Liver (tissue), 9 donors: Measurements from ENCODE around the gene AFAP1L2. TPM values are rescaled to one million over a fixed set of nuclear protein-coding genes. Genes with fewer than 3 reads are reported as not detected.

Experiments
- DNase-seq: peaks from one replicate; pipeline ENCODE4 v3.0.0-alpha.2; 2017; ENCODE audit warnings: low spot score
- H3K27ac ChIP-seq, 2 donors: one replicate each; pipeline ENCODE4 v1.7.0; 2013; ENCODE audit warnings: inconsistent platforms in 2 of 2, low read length in 2 of 2, control low read depth in 1 of 2, low read depth in 1 of 2, mild to moderate bottlenecking in 1 of 2
- H3K27me3 ChIP-seq, 4 donors: one replicate each; pipeline versions ENCODE4 v1.6.1 to v1.7.0; 2013; ENCODE audit warnings: low read length in 3 of 4, inconsistent platforms in 1 of 4, mild to moderate bottlenecking in 1 of 4, moderate library complexity in 1 of 4; ENCODE audit not compliant: control insufficient read depth in 4 of 4, insufficient read depth in 4 of 4
- H3K36me3 ChIP-seq, 4 donors: one replicate each; pipeline versions ENCODE4 v1.6.1 to v1.7.0; 2013; ENCODE audit warnings: low read length in 3 of 4, mild to moderate bottlenecking in 3 of 4, low read depth in 1 of 4, moderate library complexity in 1 of 4; ENCODE audit not compliant: control insufficient read depth in 4 of 4, insufficient read depth in 3 of 4
- H3K4me1 ChIP-seq, 4 donors: one replicate each; pipeline versions ENCODE4 v1.6.1 to v1.7.0; 2013; ENCODE audit warnings: low read length in 3 of 4, mild to moderate bottlenecking in 3 of 4, moderate library complexity in 1 of 4; ENCODE audit not compliant: control insufficient read depth in 4 of 4, insufficient read depth in 4 of 4
- H3K4me3 ChIP-seq, 3 donors: one replicate each; pipeline versions ENCODE4 v1.6.1 to v1.7.0; 2013; ENCODE audit warnings: low read length in 3 of 3, control low read depth in 1 of 3, low read depth in 1 of 3, mild to moderate bottlenecking in 1 of 3
- H3K9ac ChIP-seq, 2 donors: one replicate each; pipeline ENCODE4 v1.7.0; 2013; ENCODE audit warnings: low read length in 2 of 2, mild to moderate bottlenecking in 2 of 2, moderate library complexity in 2 of 2, control low read depth in 1 of 2, low read depth in 1 of 2
- H3K9me3 ChIP-seq, 4 donors: one replicate each; pipeline versions ENCODE4 v1.6.1 to v1.7.0; 2013; ENCODE audit warnings: low read length in 3 of 4; ENCODE audit not compliant: control insufficient read depth in 4 of 4
- ATF3 ChIP-seq: IDR thresholded peaks from 2 replicates; pipeline ENCODE4 v1.6.1; 2016; ENCODE audit warnings: antibody characterized with exemption
- CTCF ChIP-seq: fragments of 150-350 bp; IDR thresholded peaks from 2 replicates; pipeline ENCODE4 v1.5.1; 2017; ENCODE audit warnings: improper control_type of control experiment, low read depth, low read length; ENCODE audit not compliant: missing input control
- EGR1 ChIP-seq, 2 donors: IDR thresholded peaks; 2 replicates each; pipeline ENCODE4 v1.6.1; 2016 to 2018; ENCODE audit warnings: antibody characterized with exemption in 2 of 2, low read depth in 2 of 2
- FOXA1 ChIP-seq: IDR thresholded peaks from 2 replicates; pipeline ENCODE4 v1.6.1; 2016; ENCODE audit warnings: antibody characterized with exemption
- FOXA2 ChIP-seq: IDR thresholded peaks from 2 replicates; pipeline ENCODE4 v1.6.1; 2016; ENCODE audit warnings: antibody characterized with exemption
- GABPA ChIP-seq, 2 donors: IDR thresholded peaks in 1 of 2; conservative IDR thresholded peaks in 1 of 2; 2 replicates each; pipeline ENCODE4 v1.6.1; 2016; ENCODE audit warnings: antibody characterized with exemption in 2 of 2, mild to moderate bottlenecking in 1 of 2, moderate library complexity in 1 of 2
- HNF4A ChIP-seq, 2 donors: conservative IDR thresholded peaks; 2 replicates each; pipeline ENCODE4 v1.6.1; 2016; ENCODE audit warnings: antibody characterized with exemption in 2 of 2, mild to moderate bottlenecking in 2 of 2
- HNF4G ChIP-seq: IDR thresholded peaks from 2 replicates; pipeline ENCODE4 v1.6.1; 2016; ENCODE audit warnings: antibody characterized with exemption
- JUND ChIP-seq, 2 donors: IDR thresholded peaks; 2 replicates each; pipeline ENCODE4 v1.6.1; 2016; ENCODE audit warnings: antibody characterized with exemption in 2 of 2
- MAX ChIP-seq: IDR thresholded peaks from 2 replicates; pipeline ENCODE4 v1.6.1; 2016; ENCODE audit warnings: antibody characterized with exemption
- NR2F2 ChIP-seq: IDR thresholded peaks from 2 replicates; pipeline ENCODE4 v1.6.1; 2016; ENCODE audit warnings: antibody characterized with exemption
- RAD21 ChIP-seq, 2 donors: IDR thresholded peaks; 2 replicates each; pipeline ENCODE4 v1.6.1; 2016; ENCODE audit warnings: antibody characterized with exemption in 2 of 2, mild to moderate bottlenecking in 2 of 2
- REST ChIP-seq: IDR thresholded peaks from 2 replicates; pipeline ENCODE4 v1.6.1; 2016; ENCODE audit warnings: antibody characterized with exemption, mild to moderate bottlenecking
- RXRA ChIP-seq, 2 donors: IDR thresholded peaks; 2 replicates each; pipeline ENCODE4 v1.6.1; 2017 to 2018; ENCODE audit warnings: antibody characterized with exemption in 2 of 2, mild to moderate bottlenecking in 1 of 2
- SP1 ChIP-seq: IDR thresholded peaks from 2 replicates; pipeline ENCODE4 v1.6.1; 2018; ENCODE audit warnings: antibody characterized with exemption, mild to moderate bottlenecking
- TAF1 ChIP-seq: conservative IDR thresholded peaks from 2 replicates; pipeline ENCODE4 v1.6.1; 2016; ENCODE audit warnings: antibody characterized with exemption, mild to moderate bottlenecking
- YY1 ChIP-seq: IDR thresholded peaks from 2 replicates; pipeline ENCODE4 v1.6.1; 2016; ENCODE audit warnings: antibody characterized with exemption, mild to moderate bottlenecking
- ZBTB33 ChIP-seq: IDR thresholded peaks from 2 replicates; pipeline ENCODE4 v1.6.1; 2016; ENCODE audit warnings: antibody characterized with exemption
- WGBS: extraction: QIAGEN DNeasy Blood & Tissue Kit; methylation state at CpG from one replicate; pipeline ENCODE4 v1.1.7; 2013; 5-methylcytosine and 5-hydroxymethylcytosine counted together
- polyA plus RNA-seq, 2 donors: library from polyadenylated mRNA; stranded (reverse) in 1 of 2; unstranded in 1 of 2; fragments of 200-250 nt in 1 of 2; fragments of >200 nt in 1 of 2; fragmentation: Nextera tagmentation in 1 of 2; extraction: Ambion mirVana in 1 of 2; gene quantifications; one replicate each; pipeline versions ENCODE4 v1.2.1 to v1.2.3, GENCODE V29; 2013 to 2015
- total RNA-seq, 2 donors: library from RNA; depleted of rRNA; stranded (reverse); fragments of >200 nt; gene quantifications; one replicate each; pipeline ENCODE4 v1.2.3, GENCODE V29; 2014
- donor health status: healthy.
- donor health status: healthy.
- donor health status: healthy.
- donor health status: healthy.
- donor health status: healthy.

The AFAP1L2 gene
- total and polyA plus RNA-seq, 4 donors: 0.53 to 1.8 (median 1.3) TPM

- TF ChIP-seq ATF3 (no peak), CTCF (no peak), MAX (no peak), GABPA (IDR thresholded peaks at IDR 0.05 in 1 of 2, conservative IDR thresholded peaks at IDR 0.05 in 1 of 2) (no peak), SP1 (no peak), HNF4G (no peak), TAF1 (no peak), JUND (IDR thresholded peaks at IDR 0.05) (no peak), ZBTB33 (no peak), NR2F2 (no peak), FOXA2 (no peak), FOXA1 (no peak), REST (no peak), EGR1 (IDR thresholded peaks at IDR 0.05; ENCODE audit: low read depth in 2 of 2) (no peak), YY1 (no peak), RXRA (IDR thresholded peaks at IDR 0.05) (no peak), HNF4A (conservative IDR thresholded peaks at IDR 0.05) (no peak), RAD21 (IDR thresholded peaks at IDR 0.05) (no peak)
- no peaks in the 10 kb centered on the region for H3K4me1 ChIP-seq
- no peak overlapping the region for H3K27ac ChIP-seq
- H3K4me3 ChIP-seq: no peak overlapping the region
- H3K27me3 ChIP-seq: peaks cover 0 to 4% (median 0%) of the 10 kb centered on the region in 4 donors
- 81% methylated on average over 1 of the region's 1 CpG for WGBS
- H3K9me3 ChIP-seq: no peaks in the 10 kb centered on the region
- H3K9ac ChIP-seq: no peak overlapping the region
- DNase-seq: no peak
- H3K36me3 ChIP-seq: no peaks in the 10 kb centered on the region
These were observed 13.8 kb upstream of the AFAP1L2 start for GRCh38 chr10:114418109-114418508.
